HepG2 (cell line): Measurements from ENCODE around the gene HMGN4. TPM values are rescaled to one million over a fixed set of nuclear protein-coding genes. Genes with fewer than 3 reads are reported as not detected.

Experiments used
- BRD4 ChIP-seq: sonication (generic); formaldehyde crosslinking; IDR thresholded peaks from 2 replicates; pipeline ENCODE4 v1.4.0; 2020; ENCODE audit warnings: missing genetic modification reagents
- CBFB ChIP-seq: sonication (generic); formaldehyde crosslinking; IDR thresholded peaks from 2 replicates; pipeline ENCODE4 v1.4.0; 2020; ENCODE audit warnings: missing genetic modification reagents
- FOXK1 ChIP-seq: sonication (generic); formaldehyde crosslinking; IDR thresholded peaks from 2 replicates; pipeline ENCODE4 v1.4.0; 2020; ENCODE audit warnings: low read depth, missing genetic modification reagents, borderline replicate concordance
- GFI1 ChIP-seq: sonication (generic); formaldehyde crosslinking; IDR thresholded peaks from 2 replicates; pipeline ENCODE4 v1.5.0; 2020; ENCODE audit warnings: missing genetic modification reagents, mild to moderate bottlenecking, borderline replicate concordance
- HNRNPH1 ChIP-seq: fragments of 200-400 bp; formaldehyde crosslinking; optimal IDR thresholded peaks from 2 replicates; pipeline ENCODE3; 2017; ENCODE audit warnings: mild to moderate bottlenecking, low read depth, low read length
- KLF15 ChIP-seq: sonication (generic); formaldehyde crosslinking; IDR thresholded peaks from 2 replicates; pipeline ENCODE4 v1.8.1; 2023; ENCODE audit warnings: borderline replicate concordance, mild to moderate bottlenecking, inconsistent platforms, missing genetic modification reagents, mixed read lengths
- MED13 ChIP-seq: sonication (generic); formaldehyde crosslinking; IDR thresholded peaks from 2 replicates; pipeline ENCODE4 v1.5.0; 2020; ENCODE audit warnings: missing genetic modification reagents
- MIER2 ChIP-seq: IDR thresholded peaks from 2 replicates; pipeline ENCODE4 v1.6.1; 2016; ENCODE audit warnings: missing biosample characterization, missing genetic modification reagents
- PHF21A ChIP-seq: sonication (generic); formaldehyde crosslinking; IDR thresholded peaks from 2 replicates; pipeline ENCODE4 v1.5.0; 2020; ENCODE audit warnings: mild to moderate bottlenecking, missing genetic modification reagents
- SIN3A ChIP-seq: IDR thresholded peaks from 2 replicates; pipeline ENCODE4 v1.6.1; 2011; ENCODE audit warnings: low read depth, mild to moderate bottlenecking, control low read depth, low read length, borderline replicate concordance
- SMARCE1 ChIP-seq: fragments of 450-650 bp; IDR thresholded peaks from 2 replicates; pipeline ENCODE4 v1.6.1; 2017; ENCODE audit warnings: borderline replicate concordance
- SPEN ChIP-seq: sonication (generic); formaldehyde crosslinking; IDR thresholded peaks from 2 replicates; pipeline ENCODE4 v1.5.1; 2020; ENCODE audit warnings: low read depth, mild to moderate bottlenecking, missing genetic modification reagents
- TAF1 ChIP-seq: sonication (generic); formaldehyde crosslinking; IDR thresholded peaks from 2 replicates; pipeline ENCODE4 v1.4.0; 2020; ENCODE audit warnings: missing genetic modification reagents
- YY1 ChIP-seq: IDR thresholded peaks from 2 replicates; pipeline ENCODE4 v1.6.1; 2011; ENCODE audit warnings: low read length, low read depth, moderate library complexity, mild to moderate bottlenecking; ENCODE audit not compliant: insufficient read depth, insufficient replicate concordance
- ZBTB7B ChIP-seq: sonication (generic); formaldehyde crosslinking; IDR thresholded peaks from 2 replicates; pipeline ENCODE4 v1.4.0; 2020; ENCODE audit warnings: missing genetic modification reagents
- ZFP41 ChIP-seq: sonication (generic); formaldehyde crosslinking; IDR thresholded peaks from 2 replicates; pipeline ENCODE4 v1.4.0; 2020; ENCODE audit warnings: mild to moderate bottlenecking, missing genetic modification reagents, borderline replicate concordance
- ZFX ChIP-seq: sonication (generic); formaldehyde crosslinking; IDR thresholded peaks from 2 replicates; pipeline ENCODE4 v1.4.0; 2020; ENCODE audit warnings: mild to moderate bottlenecking, low read depth, missing genetic modification reagents, moderate library complexity
- ZMYM4 ChIP-seq: sonication (generic); formaldehyde crosslinking; IDR thresholded peaks from 2 replicates; pipeline ENCODE4 v1.8.1; 2023; ENCODE audit warnings: mild to moderate bottlenecking, missing genetic modification reagents
- ZNF24 ChIP-seq: fragments of 450-650 bp; IDR thresholded peaks from 2 replicates; pipeline ENCODE4 v1.6.1; 2017; ENCODE audit warnings: antibody characterized with exemption, mild to moderate bottlenecking
- ZNF263 ChIP-seq: sonication (generic); formaldehyde crosslinking; IDR thresholded peaks from 2 replicates; pipeline ENCODE4 v1.4.0; 2020; ENCODE audit warnings: missing genetic modification reagents
- ZNF367 ChIP-seq: sonication (generic); formaldehyde crosslinking; IDR thresholded peaks from 2 replicates; pipeline ENCODE4 v1.4.0; 2020; ENCODE audit warnings: missing genetic modification reagents, borderline replicate concordance
- ZNF383 ChIP-seq: sonication (generic); formaldehyde crosslinking; IDR thresholded peaks from 2 replicates; pipeline ENCODE4 v1.4.0; 2020; ENCODE audit warnings: missing genetic modification reagents, mild to moderate bottlenecking, borderline replicate concordance
- ZNF44 ChIP-seq: sonication (generic); formaldehyde crosslinking; IDR thresholded peaks from 2 replicates; pipeline ENCODE4 v1.5.1; 2020; ENCODE audit warnings: mild to moderate bottlenecking, missing genetic modification reagents
- ZNF563 ChIP-seq: sonication (generic); formaldehyde crosslinking; IDR thresholded peaks from 2 replicates; pipeline ENCODE4 v1.8.0; 2022; ENCODE audit warnings: mild to moderate bottlenecking, moderate library complexity, missing genetic modification reagents
- ZNF629 ChIP-seq: sonication (generic); formaldehyde crosslinking; conservative IDR thresholded peaks from 2 replicates; pipeline ENCODE4 v1.5.0; 2020; ENCODE audit warnings: missing genetic modification reagents
- ZNF709 ChIP-seq: sonication (generic); formaldehyde crosslinking; IDR thresholded peaks from 2 replicates; pipeline ENCODE4 v1.5.0; 2020; ENCODE audit warnings: mild to moderate bottlenecking, missing genetic modification reagents
- ZNF75D ChIP-seq: sonication (generic); formaldehyde crosslinking; IDR thresholded peaks from 2 replicates; pipeline ENCODE4 v1.8.1; 2023; ENCODE audit warnings: missing genetic modification reagents, mild to moderate bottlenecking, borderline replicate concordance
- ZNF768 ChIP-seq: sonication (generic); formaldehyde crosslinking; IDR thresholded peaks from 2 replicates; pipeline ENCODE4 v1.4.0; 2020; ENCODE audit warnings: missing genetic modification reagents
- ZNF83 ChIP-seq: sonication (generic); formaldehyde crosslinking; IDR thresholded peaks from 2 replicates; pipeline ENCODE4 v1.4.0; 2020; ENCODE audit warnings: missing genetic modification reagents, mild to moderate bottlenecking, borderline replicate concordance
- polyA plus RNA-seq, 8 experiments: library from polyadenylated mRNA; depleted of rRNA in 3 of 8; stranded (reverse) in 7 of 8; unstranded in 1 of 8; fragments of >200 nt; fragmentation: Illumina TruSeq in 4 of 8; extraction: Trizol in 4 of 8; gene quantifications; 2 replicates each; pipeline versions ENCODE4 v1.2.1 to v1.2.3, GENCODE V29; 2011 to 2016; ENCODE audit warnings: low read depth in 4 of 8, missing spikeins in 1 of 8, mixed read lengths in 1 of 8; ENCODE audit not compliant: insufficient read depth in 1 of 8
- total RNA-seq, 5 experiments: library from RNA; depleted of rRNA; stranded (reverse); fragments of >200 nt; fragmentation: Illumina TruSeq; extraction: Trizol; gene quantifications; 2 replicates each; pipeline ENCODE4 v1.2.3, GENCODE V29; 2016; ENCODE audit warnings: low read depth in 1 of 5
- TF ChIP-seq, protein P1 (sequence below): sonication (generic); formaldehyde crosslinking; IDR thresholded peaks from 2 replicates; pipeline ENCODE4 v1.8.0; 2022; ENCODE audit warnings: missing genetic modification reagents, mild to moderate bottlenecking, borderline replicate concordance
- TF ChIP-seq, protein P2 (sequence below): sonication (generic); formaldehyde crosslinking; IDR thresholded peaks from 2 replicates; pipeline ENCODE4 v1.8.1; 2023; ENCODE audit warnings: missing genetic modification reagents, mild to moderate bottlenecking, borderline replicate concordance
- TF ChIP-seq, protein P3 (sequence below): sonication (generic); formaldehyde crosslinking; IDR thresholded peaks from 2 replicates; pipeline ENCODE4 v1.4.0; 2020; ENCODE audit warnings: missing genetic modification reagents, borderline replicate concordance

Gene HMGN4
- total and polyA plus RNA-seq, 2 of the 13 experiments (the other 11 are each of a cell fraction or from before 2014, with no cell fraction given), result 39.9 to 52.1 TPM

DNA sequence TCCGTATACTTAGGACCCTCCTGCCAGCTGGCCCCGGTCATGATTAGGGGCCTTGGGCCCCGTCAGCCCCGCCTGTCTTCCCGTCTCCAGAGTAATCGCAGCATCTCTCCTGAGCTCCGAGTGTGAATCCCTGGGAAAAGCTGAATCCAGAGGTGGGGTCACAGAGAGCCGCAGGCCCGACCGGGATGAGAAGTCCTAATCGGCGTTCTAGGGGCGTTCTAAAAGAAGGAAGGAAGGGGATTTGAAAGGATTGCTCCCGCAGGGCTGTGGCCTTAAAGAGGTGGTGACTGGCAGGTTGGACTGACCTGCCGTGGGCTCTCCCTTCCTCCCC, 371 bp downstream of the HMGN4 start (continued):
- TF ChIP-seq, protein P1, sequence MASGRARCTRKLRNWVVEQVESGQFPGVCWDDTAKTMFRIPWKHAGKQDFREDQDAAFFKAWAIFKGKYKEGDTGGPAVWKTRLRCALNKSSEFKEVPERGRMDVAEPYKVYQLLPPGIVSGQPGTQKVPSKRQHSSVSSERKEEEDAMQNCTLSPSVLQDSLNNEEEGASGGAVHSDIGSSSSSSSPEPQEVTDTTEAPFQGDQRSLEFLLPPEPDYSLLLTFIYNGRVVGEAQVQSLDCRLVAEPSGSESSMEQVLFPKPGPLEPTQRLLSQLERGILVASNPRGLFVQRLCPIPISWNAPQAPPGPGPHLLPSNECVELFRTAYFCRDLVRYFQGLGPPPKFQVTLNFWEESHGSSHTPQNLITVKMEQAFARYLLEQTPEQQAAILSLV (CRISPR knock-in tag), result peak; percentile 15; the same call in 1 of the 2 replicates
- TF ChIP-seq ZMYM4, result no peak
- TF ChIP-seq MIER2 (CRISPR knock-in tag), result no peak
- TF ChIP-seq KLF15, result no peak
- peak; percentile 10 for TF ChIP-seq TAF1 (CRISPR knock-in tag)
- no peak for TF ChIP-seq ZNF629 (CRISPR knock-in tag)
- TF ChIP-seq SMARCE1, result no peak
- no peak for TF ChIP-seq ZNF383 (CRISPR knock-in tag)
- no peak for TF ChIP-seq ZFP41 (CRISPR knock-in tag)
- no peak for TF ChIP-seq ZNF367 (CRISPR knock-in tag)
- TF ChIP-seq ZBTB7B (CRISPR knock-in tag), result peak; percentile 14; the same call in 1 of the 2 replicates
- no peak for TF ChIP-seq GFI1 (CRISPR knock-in tag)
- no peak for TF ChIP-seq BRD4 (CRISPR knock-in tag)
- TF ChIP-seq ZNF563, result no peak
- TF ChIP-seq, protein P2, sequence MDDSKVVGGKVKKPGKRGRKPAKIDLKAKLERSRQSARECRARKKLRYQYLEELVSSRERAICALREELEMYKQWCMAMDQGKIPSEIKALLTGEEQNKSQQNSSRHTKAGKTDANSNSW (CRISPR knock-in tag), result no peak
- TF ChIP-seq ZNF75D, result no peak
- TF ChIP-seq CBFB (CRISPR knock-in tag), result no peak
- no peak for TF ChIP-seq HNRNPH1
- no peak for TF ChIP-seq ZNF263 (CRISPR knock-in tag)
- TF ChIP-seq, protein P3, sequence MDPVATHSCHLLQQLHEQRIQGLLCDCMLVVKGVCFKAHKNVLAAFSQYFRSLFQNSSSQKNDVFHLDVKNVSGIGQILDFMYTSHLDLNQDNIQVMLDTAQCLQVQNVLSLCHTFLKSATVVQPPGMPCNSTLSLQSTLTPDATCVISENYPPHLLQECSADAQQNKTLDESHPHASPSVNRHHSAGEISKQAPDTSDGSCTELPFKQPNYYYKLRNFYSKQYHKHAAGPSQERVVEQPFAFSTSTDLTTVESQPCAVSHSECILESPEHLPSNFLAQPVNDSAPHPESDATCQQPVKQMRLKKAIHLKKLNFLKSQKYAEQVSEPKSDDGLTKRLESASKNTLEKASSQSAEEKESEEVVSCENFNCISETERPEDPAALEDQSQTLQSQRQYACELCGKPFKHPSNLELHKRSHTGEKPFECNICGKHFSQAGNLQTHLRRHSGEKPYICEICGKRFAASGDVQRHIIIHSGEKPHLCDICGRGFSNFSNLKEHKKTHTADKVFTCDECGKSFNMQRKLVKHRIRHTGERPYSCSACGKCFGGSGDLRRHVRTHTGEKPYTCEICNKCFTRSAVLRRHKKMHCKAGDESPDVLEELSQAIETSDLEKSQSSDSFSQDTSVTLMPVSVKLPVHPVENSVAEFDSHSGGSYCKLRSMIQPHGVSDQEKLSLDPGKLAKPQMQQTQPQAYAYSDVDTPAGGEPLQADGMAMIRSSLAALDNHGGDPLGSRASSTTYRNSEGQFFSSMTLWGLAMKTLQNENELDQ (CRISPR knock-in tag), result no peak
- no peak for TF ChIP-seq ZNF83 (CRISPR knock-in tag)
- no peak for TF ChIP-seq SIN3A
- no peak for TF ChIP-seq ZNF24
- TF ChIP-seq ZFX, result peak; percentile 67
- no peak for TF ChIP-seq PHF21A
- 0 out of 2 replicates have a peak, but pooled peaks have one; percentile 2 for TF ChIP-seq ZNF768
- TF ChIP-seq FOXK1 (CRISPR knock-in tag), result no peak
- TF ChIP-seq MED13, result no peak
- 0 out of 2 replicates have a peak, but pooled peaks have one; percentile 10 for TF ChIP-seq SPEN (CRISPR knock-in tag)
- no peak for TF ChIP-seq ZNF44 (CRISPR knock-in tag)
- TF ChIP-seq YY1, result peak; percentile 1
- 0 out of 2 replicates have a peak, but pooled peaks have one; percentile 40 for TF ChIP-seq ZNF709 (CRISPR knock-in tag)
